Endothelial cell (in vitro differentiated cells): Measurements from ENCODE around the gene PARP4. TPM values are rescaled to one million over a fixed set of nuclear protein-coding genes. Genes with fewer than 3 reads are reported as not detected.
"Not testable (repeated sequence)": the region's sequence is repeated elsewhere in the genome, so short reads cannot be mapped to it uniquely, and the experiment has no call there.

ENCODE experiments used
- DNase-seq: peaks from one replicate; pipeline ENCODE4 v3.0.0; 2021; ENCODE audit warnings: low spot score
- H3K27ac Mint-ChIP-seq: one replicate; pipeline ENCODE4 v1.8.0; 2021; ENCODE audit warnings: mixed read lengths, inconsistent platforms; ENCODE audit not compliant: unreplicated experiment
- H3K27me3 Mint-ChIP-seq: one replicate; pipeline ENCODE4 v1.8.0; 2021; ENCODE audit warnings: mild to moderate bottlenecking, moderate library complexity, mixed read lengths, inconsistent platforms; ENCODE audit not compliant: unreplicated experiment
- H3K36me3 Mint-ChIP-seq: one replicate; pipeline ENCODE4 v1.8.0; 2021; ENCODE audit warnings: mild to moderate bottlenecking, low read depth, mixed read lengths, inconsistent platforms; ENCODE audit not compliant: unreplicated experiment
- H3K4me1 Mint-ChIP-seq: one replicate; pipeline ENCODE4 v1.8.0; 2021; ENCODE audit warnings: mild to moderate bottlenecking, mixed read lengths, inconsistent platforms; ENCODE audit not compliant: unreplicated experiment
- H3K4me3 Mint-ChIP-seq: one replicate; pipeline ENCODE4 v1.8.0; 2021; ENCODE audit warnings: mild to moderate bottlenecking, mixed read lengths, inconsistent platforms; ENCODE audit not compliant: unreplicated experiment
- H3K9me3 Mint-ChIP-seq: one replicate; pipeline ENCODE4 v1.8.0; 2021; ENCODE audit warnings: mixed read lengths, inconsistent platforms; ENCODE audit not compliant: unreplicated experiment
- CTCF ChIP-seq: fragments of 200-600 bp; sonication (generic); IDR thresholded peaks from one replicate; pipeline ENCODE4 v1.5.0; 2021; ENCODE audit warnings: antibody characterized with exemption; ENCODE audit not compliant: unreplicated experiment
- total RNA-seq: library from RNA; stranded (reverse); fragmentation: NEBNext Ultra II Directional; extraction: Animal tissue kit (Norgen Biotek cat#: 25700); gene quantifications from one replicate; pipeline ENCODE4 v1.2.1, GENCODE V29; 2021; ENCODE audit not compliant: unreplicated experiment

PARP4 gene
- total RNA-seq, 1 donor from 2014 or later: 31.8 TPM

GRCh38 chr13:24497742-24498141, 14.8 kb downstream of the PARP4 start:
- Mint-ChIP-seq H3K36me3 (peaks cover 23% of the 10 kb centered on the region), H3K27ac (peak overlapping the region; percentile 36), H3K27me3 (peaks cover 4% of the 10 kb centered on the region), H3K4me3 (no peak overlapping the region), H3K4me1 (peaks cover 7% of the 10 kb centered on the region), H3K9me3 (no peaks in the 10 kb centered on the region)
- no peak for TF ChIP-seq CTCF
- no peak for DNase-seq

GRCh38 chr13:24496295-24496694, 16.3 kb downstream of the PARP4 start:
- H3K27me3 Mint-ChIP-seq, H3K9me3 Mint-ChIP-seq, H3K4me3 Mint-ChIP-seq, H3K27ac Mint-ChIP-seq, H3K4me1 Mint-ChIP-seq, DNase-seq: not testable (repeated sequence)
- peaks cover 23% of the 10 kb centered on the region for H3K36me3 Mint-ChIP-seq

GRCh38 chr13:24495151-24495729, 17.3 kb downstream of the PARP4 start:
- DNase-seq: no peak
- H3K27ac Mint-ChIP-seq: no peak overlapping the region
- H3K4me1 Mint-ChIP-seq: peaks cover 7% of the 10 kb centered on the region
- H3K36me3 Mint-ChIP-seq: peaks cover 23% of the 10 kb centered on the region
- H3K9me3 Mint-ChIP-seq: no peaks in the 10 kb centered on the region
- no peak for TF ChIP-seq CTCF
- peaks cover 4% of the 10 kb centered on the region for H3K27me3 Mint-ChIP-seq
- no peak overlapping the region for H3K4me3 Mint-ChIP-seq

GRCh38 chr13:24493356-24493755, 19.2 kb downstream of the PARP4 start:
- Mint-ChIP-seq H3K36me3 (peaks cover 27% of the 10 kb centered on the region), H3K27me3 (peaks cover 2% of the 10 kb centered on the region), H3K4me3 (no peak overlapping the region), H3K27ac (no peak overlapping the region), H3K4me1 (peaks cover 7% of the 10 kb centered on the region), H3K9me3 (no peaks in the 10 kb centered on the region)
- DNase-seq: no peak
- TF ChIP-seq CTCF: no peak

GRCh38 chr13:24491845-24492244, 20.7 kb downstream of the PARP4 start:
- Mint-ChIP-seq H3K36me3 (peaks cover 34% of the 10 kb centered on the region), H3K27me3 (peaks cover 2% of the 10 kb centered on the region), H3K9me3 (no peaks in the 10 kb centered on the region), H3K4me3 (no peak overlapping the region), H3K27ac (no peak overlapping the region), H3K4me1 (no peaks in the 10 kb centered on the region)
- DNase-seq: no peak
- TF ChIP-seq CTCF: no peak

- Mint-ChIP-seq H3K4me1 (no peaks in the 10 kb centered on the region), H3K4me3 (no peak overlapping the region), H3K36me3 (peaks cover 25% of the 10 kb centered on the region), H3K27me3 (peaks cover 2% of the 10 kb centered on the region), H3K9me3 (no peaks in the 10 kb centered on the region), H3K27ac (no peak overlapping the region)
- no peak for DNase-seq
- no peak for TF ChIP-seq CTCF
These were observed 22.9 kb downstream of the PARP4 start for GRCh38 chr13:24489721-24490120.

GRCh38 chr13:24488092-24488491, 24.5 kb downstream of the PARP4 start:
- H3K27ac Mint-ChIP-seq, H3K4me1 Mint-ChIP-seq, H3K4me3 Mint-ChIP-seq, DNase-seq, H3K9me3 Mint-ChIP-seq, H3K27me3 Mint-ChIP-seq: not testable (repeated sequence)
- H3K36me3 Mint-ChIP-seq: peaks cover 21% of the 10 kb centered on the region

GRCh38 chr13:24486017-24486657, 26.4 kb downstream of the PARP4 start:
- not testable (repeated sequence) for H3K27me3 Mint-ChIP-seq, H3K27ac Mint-ChIP-seq, H3K9me3 Mint-ChIP-seq, DNase-seq, H3K4me1 Mint-ChIP-seq, H3K4me3 Mint-ChIP-seq
- peaks cover 29% of the 10 kb centered on the region for H3K36me3 Mint-ChIP-seq
